ENCODE measurements around the gene HEATR5A. TPM values are rescaled to one million over a fixed set of nuclear protein-coding genes. Genes with fewer than 3 reads are reported as not detected.

The HEATR5A gene
- total and polyA plus RNA-seq, 2 of the 13 experiments (the other 11 are each of a cell fraction or from before 2014, with no cell fraction given), result 36.4 to 105 TPM

GRCh38 chr14:31277085-31277484 is 143.3 kb downstream of the HEATR5A start:
- no peak for FAIRE-seq
- 89% methylated on average over 1 of the region's 1 CpG for WGBS (ENCODE audit: low lambda C conversion rate)
- Histone ChIP-seq H3K4me1 (ENCODE audit: insufficient read depth, low read length) (peaks cover 54% of the 10 kb centered on the region), H3K4me3 (replicated peaks in 1 of 3; ENCODE audit: insufficient read depth in 1 of 3, low read depth in 2 of 3, low read length in 3 of 3) (no peak overlapping the region), H3K79me2 (ENCODE audit: insufficient read depth, low read length) (no peaks in the 10 kb centered on the region), H3K9ac (ENCODE audit: insufficient read depth, low read depth, low read length) (no peak overlapping the region), H3K4me2 (ENCODE audit: low read depth, low read length) (no peak overlapping the region), H4K20me1 (ENCODE audit: insufficient read depth, low read length) (no peaks in the 10 kb centered on the region), H3K9me3 (ENCODE audit: low read length) (peaks cover 40% of the 10 kb centered on the region), H3K36me3 (replicated peaks in 1 of 2; ENCODE audit: control insufficient read depth in 1 of 2, insufficient read depth in 2 of 2, low read length in 2 of 2) (no peaks in the 10 kb centered on the region), H3K27ac (ENCODE audit: extremely low read length, insufficient read depth, low read length) (no peak overlapping the region), H3K27me3 (ENCODE audit: control insufficient read depth in 1 of 2, insufficient read depth in 2 of 2, low read length in 2 of 2) (no peaks in the 10 kb centered on the region), H2AFZ (ENCODE audit: low read length) (no peak overlapping the region)
- intact Hi-C loops (cut with micrococcal nuclease; ENCODE audit: unreplicated experiment) (no loop called here), in situ Hi-C loops (cut with HindIII; ENCODE audit: extremely low pct_ligation_motif_present, low pct_unique_long_range_greater_than_20kb) (no loop called here)
- CTCF ChIA-PET (ENCODE audit: low intra/inter-chr PET ratio, low total read pairs), result no interaction called here
- ATAC-seq, result no peak
- POLR2A ChIA-PET, result interaction anchor here (0.6 kb wide), 1 partner anchor 53 kb away, joined by 3 read pairs; no protein-coding TSS in a partner anchor
- no TSS peak for BruUV-seq (replicated peaks)
- no peak for DNase-seq (ENCODE audit: low spot score)
- TF ChIP-seq ZNF839 (CRISPR knock-in tag; IDR thresholded peaks at IDR 0.05; ENCODE audit: borderline replicate concordance) (no peak), POGK (CRISPR knock-in tag; conservative IDR thresholded peaks at IDR 0.05) (0 out of 2 replicates have a peak, but pooled peaks have one; percentile 23), CENPX (CRISPR knock-in tag; IDR thresholded peaks at IDR 0.05) (no peak), CREM (IDR thresholded peaks at IDR 0.05) (no peak), CREM (CRISPR knock-in tag; IDR thresholded peaks at IDR 0.05) (0 out of 2 replicates have a peak, but pooled peaks have one; percentile 5), ZNF558 (CRISPR knock-in tag; IDR thresholded peaks at IDR 0.05; ENCODE audit: borderline replicate concordance) (0 out of 2 replicates have a peak, but pooled peaks have one; percentile 36), IKZF4 (CRISPR knock-in tag; IDR thresholded peaks at IDR 0.05; ENCODE audit: borderline replicate concordance, low read depth, not compliant biosample characterization) (no peak), ZSCAN25 (CRISPR knock-in tag; IDR thresholded peaks at IDR 0.05) (no peak), EP300 (IDR thresholded peaks at IDR 0.05; ENCODE audit: low read depth in 2 of 2, low read length in 2 of 2) (no peak), EP300 (CRISPR knock-in tag; IDR thresholded peaks at IDR 0.05; ENCODE audit: borderline replicate concordance) (0 out of 2 replicates have a peak, but pooled peaks have one; percentile 39), GPN1 (CRISPR knock-in tag; IDR thresholded peaks at IDR 0.05; ENCODE audit: borderline replicate concordance) (no peak), RORA (CRISPR knock-in tag; IDR thresholded peaks at IDR 0.05) (no peak)
- TF ChIP-seq, protein P1, sequence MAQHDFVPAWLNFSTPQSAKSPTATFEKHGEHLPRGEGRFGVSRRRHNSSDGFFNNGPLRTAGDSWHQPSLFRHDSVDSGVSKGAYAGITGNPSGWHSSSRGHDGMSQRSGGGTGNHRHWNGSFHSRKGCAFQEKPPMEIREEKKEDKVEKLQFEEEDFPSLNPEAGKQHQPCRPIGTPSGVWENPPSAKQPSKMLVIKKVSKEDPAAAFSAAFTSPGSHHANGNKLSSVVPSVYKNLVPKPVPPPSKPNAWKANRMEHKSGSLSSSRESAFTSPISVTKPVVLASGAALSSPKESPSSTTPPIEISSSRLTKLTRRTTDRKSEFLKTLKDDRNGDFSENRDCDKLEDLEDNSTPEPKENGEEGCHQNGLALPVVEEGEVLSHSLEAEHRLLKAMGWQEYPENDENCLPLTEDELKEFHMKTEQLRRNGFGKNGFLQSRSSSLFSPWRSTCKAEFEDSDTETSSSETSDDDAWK (CRISPR knock-in tag; IDR thresholded peaks at IDR 0.05), result 0 out of 2 replicates have a peak, but pooled peaks have one; percentile 72
- TF ChIP-seq, protein P2, sequence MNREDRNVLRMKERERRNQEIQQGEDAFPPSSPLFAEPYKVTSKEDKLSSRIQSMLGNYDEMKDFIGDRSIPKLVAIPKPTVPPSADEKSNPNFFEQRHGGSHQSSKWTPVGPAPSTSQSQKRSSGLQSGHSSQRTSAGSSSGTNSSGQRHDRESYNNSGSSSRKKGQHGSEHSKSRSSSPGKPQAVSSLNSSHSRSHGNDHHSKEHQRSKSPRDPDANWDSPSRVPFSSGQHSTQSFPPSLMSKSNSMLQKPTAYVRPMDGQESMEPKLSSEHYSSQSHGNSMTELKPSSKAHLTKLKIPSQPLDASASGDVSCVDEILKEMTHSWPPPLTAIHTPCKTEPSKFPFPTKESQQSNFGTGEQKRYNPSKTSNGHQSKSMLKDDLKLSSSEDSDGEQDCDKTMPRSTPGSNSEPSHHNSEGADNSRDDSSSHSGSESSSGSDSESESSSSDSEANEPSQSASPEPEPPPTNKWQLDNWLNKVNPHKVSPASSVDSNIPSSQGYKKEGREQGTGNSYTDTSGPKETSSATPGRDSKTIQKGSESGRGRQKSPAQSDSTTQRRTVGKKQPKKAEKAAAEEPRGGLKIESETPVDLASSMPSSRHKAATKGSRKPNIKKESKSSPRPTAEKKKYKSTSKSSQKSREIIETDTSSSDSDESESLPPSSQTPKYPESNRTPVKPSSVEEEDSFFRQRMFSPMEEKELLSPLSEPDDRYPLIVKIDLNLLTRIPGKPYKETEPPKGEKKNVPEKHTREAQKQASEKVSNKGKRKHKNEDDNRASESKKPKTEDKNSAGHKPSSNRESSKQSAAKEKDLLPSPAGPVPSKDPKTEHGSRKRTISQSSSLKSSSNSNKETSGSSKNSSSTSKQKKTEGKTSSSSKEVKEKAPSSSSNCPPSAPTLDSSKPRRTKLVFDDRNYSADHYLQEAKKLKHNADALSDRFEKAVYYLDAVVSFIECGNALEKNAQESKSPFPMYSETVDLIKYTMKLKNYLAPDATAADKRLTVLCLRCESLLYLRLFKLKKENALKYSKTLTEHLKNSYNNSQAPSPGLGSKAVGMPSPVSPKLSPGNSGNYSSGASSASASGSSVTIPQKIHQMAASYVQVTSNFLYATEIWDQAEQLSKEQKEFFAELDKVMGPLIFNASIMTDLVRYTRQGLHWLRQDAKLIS (CRISPR knock-in tag; IDR thresholded peaks at IDR 0.05), result no peak
- TF ChIP-seq, protein P3, sequence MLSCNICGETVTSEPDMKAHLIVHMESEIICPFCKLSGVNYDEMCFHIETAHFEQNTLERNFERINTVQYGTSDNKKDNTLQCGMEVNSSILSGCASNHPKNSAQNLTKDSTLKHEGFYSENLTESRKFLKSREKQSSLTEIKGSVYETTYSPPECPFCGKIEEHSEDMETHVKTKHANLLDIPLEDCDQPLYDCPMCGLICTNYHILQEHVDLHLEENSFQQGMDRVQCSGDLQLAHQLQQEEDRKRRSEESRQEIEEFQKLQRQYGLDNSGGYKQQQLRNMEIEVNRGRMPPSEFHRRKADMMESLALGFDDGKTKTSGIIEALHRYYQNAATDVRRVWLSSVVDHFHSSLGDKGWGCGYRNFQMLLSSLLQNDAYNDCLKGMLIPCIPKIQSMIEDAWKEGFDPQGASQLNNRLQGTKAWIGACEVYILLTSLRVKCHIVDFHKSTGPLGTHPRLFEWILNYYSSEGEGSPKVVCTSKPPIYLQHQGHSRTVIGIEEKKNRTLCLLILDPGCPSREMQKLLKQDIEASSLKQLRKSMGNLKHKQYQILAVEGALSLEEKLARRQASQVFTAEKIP (CRISPR knock-in tag; IDR thresholded peaks at IDR 0.05; ENCODE audit: borderline replicate concordance), result 0 out of 2 replicates have a peak, but pooled peaks have one; percentile 76
